KOPT-K1 (cell line): ENCODE data around the gene CNTN2.

Source experiments
- H3K27ac ChIP-seq: fragments of 200-600 bp; sonication (generic); 2 replicates; pipeline ENCODE4 v1.5.1; 2016; ENCODE audit warnings: antibody characterized with exemption, mild to moderate bottlenecking, low read depth, low read length; ENCODE audit not compliant: poor library complexity, severe bottlenecking
- H3K36me3 ChIP-seq: fragments of 200-600 bp; sonication (generic); 2 replicates; pipeline ENCODE4 v1.5.1; 2017; ENCODE audit warnings: antibody characterized with exemption, mild to moderate bottlenecking, low read length, moderate library complexity; ENCODE audit not compliant: insufficient read depth
- H3K9me3 ChIP-seq: fragments of 200-600 bp; sonication (generic); 2 replicates; pipeline ENCODE4 v1.5.1; 2017; ENCODE audit warnings: antibody characterized with exemption, low read length, mild to moderate bottlenecking; ENCODE audit not compliant: insufficient read depth, poor library complexity, severe bottlenecking

The CNTN2 gene

GRCh38 chr1:205042911-205043806, at the start of gene CNTN2:
Gene CNTN2, plus strand, starts transcription at chr1:205043212. Its CDS starts 9,974 bp downstream, at chr1:205053186.
- Histone ChIP-seq H3K36me3 (no peaks in the 10 kb centered on the region), H3K27ac (no peak within 1 kb of the TSS), H3K9me3 (no peaks in the 10 kb centered on the region)

- no peaks in the 10 kb centered on the region for H3K36me3 ChIP-seq
- no peaks in the 10 kb centered on the region for H3K9me3 ChIP-seq
- H3K27ac ChIP-seq = no peak overlapping the region
These were observed 48.7 kb upstream of the CNTN2 start for GRCh38 chr1:204994086-204994862.

GRCh38 chr1:204996981-204997380, 46.0 kb upstream of the CNTN2 start:
- Histone ChIP-seq H3K36me3 (no peaks in the 10 kb centered on the region), H3K9me3 (no peaks in the 10 kb centered on the region), H3K27ac (no peak overlapping the region)

- Histone ChIP-seq H3K36me3 (no peaks in the 10 kb centered on the region), H3K27ac (no peak overlapping the region), H3K9me3 (no peaks in the 10 kb centered on the region)
These were observed 45.2 kb upstream of the CNTN2 start for GRCh38 chr1:204997591-204998355.

- no peaks in the 10 kb centered on the region for H3K36me3 ChIP-seq
- no peaks in the 10 kb centered on the region for H3K9me3 ChIP-seq
- no peak overlapping the region for H3K27ac ChIP-seq
These were observed 41.9 kb upstream of the CNTN2 start for GRCh38 chr1:205001162-205001561.

- H3K27ac ChIP-seq = no peak overlapping the region
These were observed 40.3 kb upstream of the CNTN2 start for GRCh38 chr1:205002705-205003104.

GRCh38 chr1:205003358-205004131, 39.5 kb upstream of the CNTN2 start:
- H3K27ac ChIP-seq = no peak overlapping the region
- H3K36me3 ChIP-seq = no peaks in the 10 kb centered on the region
- H3K9me3 ChIP-seq = no peaks in the 10 kb centered on the region

More at GRCh38 chr1:205002705-205003104, 40.3 kb upstream of the CNTN2 start:
- Histone ChIP-seq H3K36me3 (no peaks in the 10 kb centered on the region), H3K9me3 (no peaks in the 10 kb centered on the region)

- H3K9me3 ChIP-seq = no peaks in the 10 kb centered on the region
- no peak overlapping the region for H3K27ac ChIP-seq
These were observed 38.7 kb upstream of the CNTN2 start for GRCh38 chr1:205004351-205004750.

GRCh38 chr1:205008896-205009295, 34.1 kb upstream of the CNTN2 start:
- H3K9me3 ChIP-seq = no peaks in the 10 kb centered on the region
- no peaks in the 10 kb centered on the region for H3K36me3 ChIP-seq
- no peak overlapping the region for H3K27ac ChIP-seq

More at GRCh38 chr1:205004351-205004750, 38.7 kb upstream of the CNTN2 start:
- no peaks in the 10 kb centered on the region for H3K36me3 ChIP-seq

GRCh38 chr1:205009670-205010069, 33.3 kb upstream of the CNTN2 start:
- H3K9me3 ChIP-seq = no peaks in the 10 kb centered on the region
- H3K27ac ChIP-seq = no peak overlapping the region
- H3K36me3 ChIP-seq = no peaks in the 10 kb centered on the region

GRCh38 chr1:205012391-205013140, 30.4 kb upstream of the CNTN2 start:
- Histone ChIP-seq H3K27ac (no peak overlapping the region), H3K36me3 (no peaks in the 10 kb centered on the region), H3K9me3 (no peaks in the 10 kb centered on the region)

GRCh38 chr1:205013683-205014367, 29.2 kb upstream of the CNTN2 start:
- H3K36me3 ChIP-seq = no peaks in the 10 kb centered on the region
- H3K9me3 ChIP-seq = no peaks in the 10 kb centered on the region
- H3K27ac ChIP-seq = no peak overlapping the region

GRCh38 chr1:205014783-205015182, 28.2 kb upstream of the CNTN2 start:
- H3K9me3 ChIP-seq = no peaks in the 10 kb centered on the region
- H3K36me3 ChIP-seq = no peaks in the 10 kb centered on the region
- no peak overlapping the region for H3K27ac ChIP-seq
